MM.1S (cell line): ENCODE measurements around the gene SRSF11.

ENCODE experiments used
- DNase-seq: peaks from one replicate; pipeline ENCODE4 v3.0.0-alpha.2; 2015
- H2AFZ ChIP-seq: fragments of 300-600 bp; sonication (generic); 2 replicates; pipeline ENCODE4 v1.6.0; 2016; ENCODE audit warnings: antibody characterized with exemption, low read length
- H3F3A ChIP-seq: fragments of 300-600 bp; sonication (generic); 2 replicates; pipeline ENCODE4 v1.6.1; 2016; ENCODE audit warnings: mild to moderate bottlenecking, antibody characterized with exemption, low read length, moderate library complexity, mixed read lengths; ENCODE audit not compliant: insufficient read depth
- H3K27ac ChIP-seq: fragments of 300-600 bp; sonication (generic); 2 replicates; pipeline ENCODE4 v1.5.1; 2016; ENCODE audit warnings: mild to moderate bottlenecking, low read length
- H3K27me3 ChIP-seq: fragments of 300-600 bp; sonication (generic); replicated peaks from 2 replicates; pipeline ENCODE4 v1.6.0; 2016; ENCODE audit warnings: low read length; ENCODE audit not compliant: insufficient read depth
- H3K36me3 ChIP-seq: fragments of 300-600 bp; sonication (generic); replicated peaks from 2 replicates; pipeline ENCODE4 v1.6.1; 2016; ENCODE audit warnings: mild to moderate bottlenecking, low read length, mixed read lengths; ENCODE audit not compliant: insufficient read depth
- H3K4me1 ChIP-seq: fragments of 300-600 bp; sonication (generic); 2 replicates; pipeline ENCODE4 v1.6.1; 2016; ENCODE audit warnings: low read length, mixed read lengths
- H3K4me2 ChIP-seq: fragments of 300-600 bp; sonication (generic); 2 replicates; pipeline ENCODE4 v1.6.0; 2016; ENCODE audit warnings: low read depth, low read length
- H3K4me3 ChIP-seq: fragments of 300-600 bp; sonication (generic); 2 replicates; pipeline ENCODE4 v1.5.1; 2016; ENCODE audit warnings: low read length, mixed read lengths
- H3K79me2 ChIP-seq: fragments of 300-600 bp; sonication (generic); 2 replicates; pipeline ENCODE4 v1.6.1; 2016; ENCODE audit warnings: mixed run types, low read length, mixed read lengths
- H3K9ac ChIP-seq: fragments of 300-600 bp; sonication (generic); 2 replicates; pipeline ENCODE4 v1.6.1; 2016; ENCODE audit warnings: low read length, mixed read lengths
- H3K9me2 ChIP-seq: fragments of 300-600 bp; sonication (generic); replicated peaks from 2 replicates; pipeline ENCODE4 v1.6.1; 2016; ENCODE audit warnings: mild to moderate bottlenecking, low read length, mixed read lengths; ENCODE audit not compliant: insufficient read depth
- H3K9me3 ChIP-seq: fragments of 300-600 bp; sonication (generic); replicated peaks from 2 replicates; pipeline ENCODE4 v1.6.1; 2016; ENCODE audit warnings: mild to moderate bottlenecking, low read length, mixed read lengths; ENCODE audit not compliant: insufficient read depth
- H4K20me1 ChIP-seq: fragments of 300-600 bp; sonication (generic); 2 replicates; pipeline ENCODE4 v1.6.1; 2016; ENCODE audit warnings: mild to moderate bottlenecking, low read length, moderate library complexity, mixed read lengths; ENCODE audit not compliant: insufficient read depth
- EZH2 ChIP-seq: fragments of 300-600 bp; sonication (generic); optimal IDR thresholded peaks from 2 replicates; pipeline ENCODE3; 2017; ENCODE audit warnings: low read depth, mild to moderate bottlenecking, antibody characterized with exemption, low read length, mixed read lengths
- EZH2phosphoT487 ChIP-seq: fragments of 300-600 bp; sonication (generic); IDR thresholded peaks from 2 replicates; pipeline ENCODE4 v1.6.1; 2018; ENCODE audit warnings: antibody characterized with exemption, low read length
- TF ChIP-seq, protein P1 (sequence below): fragments of 300-600 bp; sonication (generic); IDR thresholded peaks from 2 replicates; pipeline ENCODE4 v1.5.1; 2016; ENCODE audit warnings: antibody characterized with exemption, low read length, mixed read lengths

SRSF11 gene

GRCh38 chr1:70284366-70284765, 63.2 kb downstream of the SRSF11 start:
- Histone ChIP-seq H3K27me3 (no peaks in the 10 kb centered on the region), H3K79me2 (0 out of 2 replicates have a peak, but pooled peaks cover 2% of the 10 kb centered on the region), H3K4me3 (no peak overlapping the region), H3K4me1 (no peaks in the 10 kb centered on the region), H3K36me3 (no peaks in the 10 kb centered on the region; the same call in 1 of the 2 replicates), H3K4me2 (no peak overlapping the region), H4K20me1 (no peaks in the 10 kb centered on the region), H3K9me3 (no peaks in the 10 kb centered on the region), H3K27ac (no peak overlapping the region), H3K9me2 (no peaks in the 10 kb centered on the region), H3F3A (no peaks in the 10 kb centered on the region), H2AFZ (no peak overlapping the region), H3K9ac (no peak overlapping the region)
- DNase-seq: no peak
- TF ChIP-seq, protein P1, sequence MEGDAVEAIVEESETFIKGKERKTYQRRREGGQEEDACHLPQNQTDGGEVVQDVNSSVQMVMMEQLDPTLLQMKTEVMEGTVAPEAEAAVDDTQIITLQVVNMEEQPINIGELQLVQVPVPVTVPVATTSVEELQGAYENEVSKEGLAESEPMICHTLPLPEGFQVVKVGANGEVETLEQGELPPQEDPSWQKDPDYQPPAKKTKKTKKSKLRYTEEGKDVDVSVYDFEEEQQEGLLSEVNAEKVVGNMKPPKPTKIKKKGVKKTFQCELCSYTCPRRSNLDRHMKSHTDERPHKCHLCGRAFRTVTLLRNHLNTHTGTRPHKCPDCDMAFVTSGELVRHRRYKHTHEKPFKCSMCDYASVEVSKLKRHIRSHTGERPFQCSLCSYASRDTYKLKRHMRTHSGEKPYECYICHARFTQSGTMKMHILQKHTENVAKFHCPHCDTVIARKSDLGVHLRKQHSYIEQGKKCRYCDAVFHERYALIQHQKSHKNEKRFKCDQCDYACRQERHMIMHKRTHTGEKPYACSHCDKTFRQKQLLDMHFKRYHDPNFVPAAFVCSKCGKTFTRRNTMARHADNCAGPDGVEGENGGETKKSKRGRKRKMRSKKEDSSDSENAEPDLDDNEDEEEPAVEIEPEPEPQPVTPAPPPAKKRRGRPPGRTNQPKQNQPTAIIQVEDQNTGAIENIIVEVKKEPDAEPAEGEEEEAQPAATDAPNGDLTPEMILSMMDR: no peak
- no peak for TF ChIP-seq EZH2
- TF ChIP-seq EZH2phosphoT487: no peak

DNA sequence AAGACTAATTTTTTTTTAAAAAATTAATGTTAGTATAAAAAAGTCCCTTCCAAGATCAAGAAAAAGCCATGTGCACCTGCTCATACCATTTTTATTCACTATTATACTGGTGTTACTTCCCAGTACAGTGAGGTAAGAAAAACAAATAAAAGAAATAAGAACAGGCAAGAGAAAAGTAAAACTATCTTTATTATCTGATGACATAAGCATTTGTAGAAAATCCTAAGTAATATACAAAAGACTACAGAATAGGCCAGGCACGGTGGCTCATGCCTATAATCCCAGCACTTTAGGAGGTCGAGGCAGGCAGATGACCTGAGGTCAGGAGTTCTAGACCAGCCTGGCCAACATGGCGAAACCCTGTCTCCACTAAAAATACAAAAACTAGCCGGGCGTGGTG, 65.3 kb downstream of the SRSF11 start:
- Histone ChIP-seq H3K4me3 (no peak overlapping the region), H3K4me2 (no peak overlapping the region), H3F3A (no peaks in the 10 kb centered on the region), H2AFZ (no peak overlapping the region), H3K27me3 (no peaks in the 10 kb centered on the region), H3K9ac (no peak overlapping the region), H3K27ac (no peak overlapping the region), H3K36me3 (no peaks in the 10 kb centered on the region; the same call in 1 of the 2 replicates), H3K79me2 (0 out of 2 replicates have a peak, but pooled peaks cover 2% of the 10 kb centered on the region), H4K20me1 (no peaks in the 10 kb centered on the region), H3K9me2 (no peaks in the 10 kb centered on the region), H3K4me1 (no peaks in the 10 kb centered on the region), H3K9me3 (no peaks in the 10 kb centered on the region)
- no peak for TF ChIP-seq EZH2phosphoT487
- no peak for TF ChIP-seq EZH2
- no peak for DNase-seq

DNA sequence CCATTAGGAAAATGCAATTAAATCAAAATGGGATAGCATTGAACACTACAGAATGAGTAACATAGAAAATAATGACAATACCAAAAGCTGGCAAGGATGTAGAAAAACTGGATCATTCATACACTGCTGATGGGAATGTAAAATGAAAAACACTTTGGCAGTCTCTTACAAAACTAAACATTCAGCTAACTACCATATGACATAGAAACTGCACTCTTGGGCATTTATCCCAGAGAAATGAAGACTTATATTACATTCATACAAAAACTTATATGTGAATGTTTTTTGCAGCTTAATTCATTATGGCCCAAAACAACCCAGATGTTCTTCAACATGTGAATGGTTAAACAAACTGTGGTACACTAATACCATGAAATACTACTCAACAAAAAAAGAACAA, 67.0 kb downstream of the SRSF11 start:
- no peaks in the 10 kb centered on the region for H3K4me1 ChIP-seq
- H3K9me3 ChIP-seq: no peaks in the 10 kb centered on the region
- no peak overlapping the region for H3K4me2 ChIP-seq
- H3K9me2 ChIP-seq: no peaks in the 10 kb centered on the region
- H3K36me3 ChIP-seq: no peaks in the 10 kb centered on the region; the same call in 1 of the 2 replicates
- H3K4me3 ChIP-seq: no peak overlapping the region
- H2AFZ ChIP-seq: no peak overlapping the region
- no peaks in the 10 kb centered on the region for H3F3A ChIP-seq
- H3K9ac ChIP-seq: no peak overlapping the region
- DNase-seq: no peak
- no peak for TF ChIP-seq EZH2
- no peak for TF ChIP-seq EZH2phosphoT487
- TF ChIP-seq, protein P1: no peak
- H4K20me1 ChIP-seq: no peaks in the 10 kb centered on the region
- H3K27me3 ChIP-seq: no peaks in the 10 kb centered on the region
- H3K79me2 ChIP-seq: 0 out of 2 replicates have a peak, but pooled peaks cover 2% of the 10 kb centered on the region
- H3K27ac ChIP-seq: no peak overlapping the region

DNA sequence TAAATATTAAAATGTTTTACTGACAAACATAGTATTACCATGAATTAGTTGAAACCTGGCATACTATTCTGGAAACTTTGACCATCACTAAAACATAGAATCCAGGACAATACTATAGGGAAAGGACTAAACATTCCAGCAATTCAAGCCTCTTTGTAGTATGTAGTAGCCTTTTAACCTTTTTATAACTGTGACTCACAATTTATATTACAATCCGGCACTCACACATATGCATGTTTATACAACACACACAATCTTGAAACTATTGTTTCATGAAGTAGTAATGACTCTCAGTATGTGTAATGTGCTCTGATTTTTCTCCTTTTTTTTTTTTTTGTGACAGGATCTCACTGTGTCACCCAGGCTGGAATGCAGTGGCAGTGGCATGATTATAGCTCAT, 69.0 kb downstream of the SRSF11 start:
- Histone ChIP-seq H3K4me1 (no peaks in the 10 kb centered on the region), H3K9me2 (no peaks in the 10 kb centered on the region), H3K36me3 (peaks cover 5% of the 10 kb centered on the region; the same call in 1 of the 2 replicates), H3K27ac (no peak overlapping the region), H4K20me1 (no peaks in the 10 kb centered on the region), H3K9ac (no peak overlapping the region), H3F3A (no peaks in the 10 kb centered on the region), H3K4me3 (no peak overlapping the region), H3K9me3 (no peaks in the 10 kb centered on the region), H3K79me2 (no peaks in the 10 kb centered on the region), H3K27me3 (no peaks in the 10 kb centered on the region), H2AFZ (no peak overlapping the region), H3K4me2 (no peak overlapping the region)
- TF ChIP-seq EZH2phosphoT487 (no peak), EZH2 (no peak)
- TF ChIP-seq, protein P1: no peak
- no peak for DNase-seq
